ENCODE measurements around the gene SDK1. TPM values are rescaled to one million over a fixed set of nuclear protein-coding genes. Genes with fewer than 3 reads are reported as not detected.

Gene SDK1
- total and polyA plus RNA-seq, 10 of the 15 experiments (the other 5 are each of a cell fraction or from before 2014, with no cell fraction given), result 0.14 to 0.33 TPM; not detected in 8

DNA sequence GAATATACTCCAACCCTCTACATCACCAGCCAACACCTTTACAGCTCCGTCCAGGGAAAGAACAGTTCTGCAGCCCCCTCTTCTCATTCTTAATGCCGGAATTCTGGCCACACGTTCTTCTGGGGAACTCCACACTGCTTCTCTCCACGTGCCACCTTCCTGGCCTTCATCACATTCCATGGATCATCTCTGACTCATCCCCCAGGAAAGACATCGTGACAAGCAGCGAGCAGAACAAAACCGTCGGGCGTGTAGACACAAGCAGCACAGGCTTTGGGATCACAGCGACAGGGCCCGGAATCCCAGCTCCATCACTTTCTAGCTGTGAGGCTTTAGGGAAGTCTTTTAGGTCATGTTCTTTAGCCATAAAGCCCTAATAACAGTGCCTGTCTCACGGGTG, 790.7 kb downstream of the SDK1 start:
- Histone ChIP-seq H3K36me3 (ENCODE audit: control insufficient read depth in 2 of 2, insufficient read depth in 2 of 2, low read length in 1 of 2) (no peaks in the 10 kb centered on the region), H3K4me1 (ENCODE audit: control insufficient read depth, insufficient read depth, low read length) (no peaks in the 10 kb centered on the region), H3K4me2 (ENCODE audit: control insufficient read depth, insufficient read depth) (no peak overlapping the region), H3K4me3 (no peak overlapping the region), H3K79me2 (ENCODE audit: control insufficient read depth, insufficient read depth, low read length) (no peaks in the 10 kb centered on the region), H3K27me3 (replicated peaks in 1 of 2; ENCODE audit: control insufficient read depth in 2 of 2, insufficient read depth in 2 of 2, low read length in 1 of 2) (no peaks in the 10 kb centered on the region), H3K27ac (ENCODE audit: control insufficient read depth, insufficient read depth) (no peak overlapping the region), H3K9me3 (replicated peaks; ENCODE audit: control insufficient read depth, insufficient read depth, low read length) (no peaks in the 10 kb centered on the region; the same call in 2 of the 3 replicates), H2AFZ (ENCODE audit: control insufficient read depth, low read depth, low read length) (no peak overlapping the region), H3K9ac (ENCODE audit: control insufficient read depth, insufficient read depth, low read length) (no peak overlapping the region), H4K20me1 (ENCODE audit: control insufficient read depth, insufficient read depth) (no peaks in the 10 kb centered on the region)
- RAD21 ChIA-PET (ENCODE audit: unreplicated experiment), result no interaction called here
- ATAC-seq (no peak), FAIRE-seq (no peak), DNase-seq (ENCODE audit: low read depth, low spot score) (no peak)
- CTCF ChIA-PET, result no interaction called here
- TF ChIP-seq RBBP5 (conservative IDR thresholded peaks at IDR 0.05), result no peak
- TF ChIP-seq, protein P1, sequence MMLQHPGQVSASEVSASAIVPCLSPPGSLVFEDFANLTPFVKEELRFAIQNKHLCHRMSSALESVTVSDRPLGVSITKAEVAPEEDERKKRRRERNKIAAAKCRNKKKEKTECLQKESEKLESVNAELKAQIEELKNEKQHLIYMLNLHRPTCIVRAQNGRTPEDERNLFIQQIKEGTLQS (IDR thresholded peaks at IDR 0.05; ENCODE audit: borderline replicate concordance, extremely low read depth, low read depth, low read length), result no peak
- no peak for TF ChIP-seq ZNF207 (IDR thresholded peaks at IDR 0.05; ENCODE audit: borderline replicate concordance)
- intact Hi-C loops (cut with micrococcal nuclease; ENCODE audit: unreplicated experiment) (no loop called here), in situ Hi-C loops (cut with MboI) (no loop called here)
- POLR2A ChIA-PET, result interaction anchor here (0.7 kb wide), 1 partner anchor 859 kb away, joined by 4 read pairs; no protein-coding TSS in a partner anchor
- BruUV-seq (replicated peaks), result no TSS peak
- 54% methylated on average over 12 of the region's 12 CpGs for WGBS (ENCODE audit: insufficient coverage, insufficient replicate concordance, low lambda C conversion rate, missing lambda C conversion rate)
- SMC1A ChIA-PET (ENCODE audit: uncharacterized antibody, unreplicated experiment), result no interaction called here

DNA sequence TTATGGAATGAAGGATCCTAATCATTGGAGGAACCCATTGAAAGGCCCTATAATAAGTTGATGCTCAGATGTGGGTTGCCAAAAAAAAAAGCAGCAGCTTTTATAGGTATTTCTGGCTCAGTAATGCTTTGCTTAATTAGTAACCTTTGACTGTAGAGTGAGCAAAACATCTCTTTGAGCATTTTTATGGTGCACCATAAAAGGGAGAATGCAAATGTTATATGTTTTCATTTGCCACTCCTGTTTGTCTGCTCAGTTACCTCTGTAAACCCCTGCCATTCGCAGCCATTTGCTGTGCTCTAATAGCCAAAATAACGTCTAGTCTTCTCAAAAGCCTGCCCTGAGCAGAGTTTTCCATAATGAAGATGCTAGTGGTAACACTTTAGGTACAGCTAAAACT, 792.0 kb downstream of the SDK1 start:
- BruUV-seq (replicated peaks), result no TSS peak
- Histone ChIP-seq H3K4me3 (no peak overlapping the region), H4K20me1 (ENCODE audit: control insufficient read depth, insufficient read depth) (no peaks in the 10 kb centered on the region), H3K79me2 (ENCODE audit: control insufficient read depth, insufficient read depth, low read length) (no peaks in the 10 kb centered on the region), H2AFZ (ENCODE audit: control insufficient read depth, low read depth, low read length) (no peak overlapping the region), H3K9ac (ENCODE audit: control insufficient read depth, insufficient read depth, low read length) (no peak overlapping the region), H3K36me3 (ENCODE audit: control insufficient read depth in 2 of 2, insufficient read depth in 2 of 2, low read length in 1 of 2) (no peaks in the 10 kb centered on the region), H3K9me3 (replicated peaks; ENCODE audit: control insufficient read depth, insufficient read depth, low read length) (no peaks in the 10 kb centered on the region; the same call in 2 of the 3 replicates), H3K27ac (ENCODE audit: control insufficient read depth, insufficient read depth) (no peak overlapping the region), H3K27me3 (replicated peaks in 1 of 2; ENCODE audit: control insufficient read depth in 2 of 2, insufficient read depth in 2 of 2, low read length in 1 of 2) (no peaks in the 10 kb centered on the region), H3K4me1 (ENCODE audit: control insufficient read depth, insufficient read depth, low read length) (no peaks in the 10 kb centered on the region), H3K4me2 (ENCODE audit: control insufficient read depth, insufficient read depth) (no peak overlapping the region)
- ChIA-PET CTCF (no interaction called here), POLR2A (no interaction called here), RAD21 (ENCODE audit: unreplicated experiment) (no interaction called here), SMC1A (ENCODE audit: uncharacterized antibody, unreplicated experiment) (no interaction called here)
- ATAC-seq (no peak), DNase-seq (ENCODE audit: low read depth, low spot score) (no peak), FAIRE-seq (no peak)
- intact Hi-C loops (cut with micrococcal nuclease; ENCODE audit: unreplicated experiment), result no loop called here
- in situ Hi-C loops (cut with MboI), result no loop called here
- TF ChIP-seq RELA (IDR thresholded peaks at IDR 0.05; ENCODE audit: borderline replicate concordance, partially characterized antibody), result no peak
- TF ChIP-seq NRF1 (conservative IDR thresholded peaks at IDR 0.05; ENCODE audit: low read depth, low read length), result no peak
- no peak for TF ChIP-seq HCFC1 (IDR thresholded peaks at IDR 0.05; ENCODE audit: low read length)
- TF ChIP-seq POLR2AphosphoS2 (IDR thresholded peaks at IDR 0.05; ENCODE audit: low read depth, low read length), result no peak
- no peak for TF ChIP-seq EZH2 (IDR thresholded peaks at IDR 0.05; ENCODE audit: borderline replicate concordance, control insufficient read depth, low read depth, low read length)
- TF ChIP-seq ETV6 (conservative IDR thresholded peaks at IDR 0.05 in 1 of 2, IDR thresholded peaks at IDR 0.05 in 1 of 2; ENCODE audit: borderline replicate concordance in 1 of 2, low read depth in 1 of 2), result no peak
- TF ChIP-seq, protein P2, sequence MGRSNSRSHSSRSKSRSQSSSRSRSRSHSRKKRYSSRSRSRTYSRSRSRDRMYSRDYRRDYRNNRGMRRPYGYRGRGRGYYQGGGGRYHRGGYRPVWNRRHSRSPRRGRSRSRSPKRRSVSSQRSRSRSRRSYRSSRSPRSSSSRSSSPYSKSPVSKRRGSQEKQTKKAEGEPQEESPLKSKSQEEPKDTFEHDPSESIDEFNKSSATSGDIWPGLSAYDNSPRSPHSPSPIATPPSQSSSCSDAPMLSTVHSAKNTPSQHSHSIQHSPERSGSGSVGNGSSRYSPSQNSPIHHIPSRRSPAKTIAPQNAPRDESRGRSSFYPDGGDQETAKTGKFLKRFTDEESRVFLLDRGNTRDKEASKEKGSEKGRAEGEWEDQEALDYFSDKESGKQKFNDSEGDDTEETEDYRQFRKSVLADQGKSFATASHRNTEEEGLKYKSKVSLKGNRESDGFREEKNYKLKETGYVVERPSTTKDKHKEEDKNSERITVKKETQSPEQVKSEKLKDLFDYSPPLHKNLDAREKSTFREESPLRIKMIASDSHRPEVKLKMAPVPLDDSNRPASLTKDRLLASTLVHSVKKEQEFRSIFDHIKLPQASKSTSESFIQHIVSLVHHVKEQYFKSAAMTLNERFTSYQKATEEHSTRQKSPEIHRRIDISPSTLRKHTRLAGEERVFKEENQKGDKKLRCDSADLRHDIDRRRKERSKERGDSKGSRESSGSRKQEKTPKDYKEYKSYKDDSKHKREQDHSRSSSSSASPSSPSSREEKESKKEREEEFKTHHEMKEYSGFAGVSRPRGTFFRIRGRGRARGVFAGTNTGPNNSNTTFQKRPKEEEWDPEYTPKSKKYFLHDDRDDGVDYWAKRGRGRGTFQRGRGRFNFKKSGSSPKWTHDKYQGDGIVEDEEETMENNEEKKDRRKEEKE (IDR thresholded peaks at IDR 0.05), result no peak
- no peak for TF ChIP-seq BMI1 (IDR thresholded peaks at IDR 0.05; ENCODE audit: borderline replicate concordance)
- TF ChIP-seq IRF4 (IDR thresholded peaks at IDR 0.05; ENCODE audit: low read depth, low read length), result no peak
- no peak for TF ChIP-seq NBN (IDR thresholded peaks at IDR 0.05)
- 13% methylated on average over 2 of the region's 2 CpGs for WGBS (ENCODE audit: insufficient coverage, insufficient replicate concordance, low lambda C conversion rate, missing lambda C conversion rate)

Data from GM12878 (cell line).